IMR-90 (cell line): ENCODE data around the gene KATNAL2. TPM values are rescaled to one million over a fixed set of nuclear protein-coding genes. Genes with fewer than 3 reads are reported as not detected.

ENCODE experiments used
- ATAC-seq: fragments of 200-7000 bp; cut with Tn5 transposase; 2 replicates; pipeline ENCODE4 v1.9.1; 2020; ENCODE audit warnings: low read depth, mild to moderate bottlenecking, moderate library complexity
- BruUV-seq: library from RNA; stranded (reverse); fragments of 400-500 nt; replicated peaks from 2 replicates; lab custom pipeline; 2021; lab: Mats Ljungman, UMichigan
- CTCF ChIA-PET: fragments of 300-600 bp; formaldehyde crosslinking; extraction: SDS; loops from one replicate; lab custom pipeline; 2021; ENCODE audit warnings: antibody characterized with exemption; lab: Yijun Ruan, JAX
- POLR2A ChIA-PET: fragments of 300-600 bp; sonication (Branson Sonifier 250); formaldehyde crosslinking; loops from one replicate; lab custom pipeline; 2022; ENCODE audit warnings: antibody characterized with exemption; ENCODE audit not compliant: unreplicated experiment; lab: Charles Lee
- DNase-seq: peaks from one replicate; pipeline ENCODE4 v3.0.0; 2013
- H2AFZ ChIP-seq: replicated peaks from 2 replicates; pipeline ENCODE3; 2013; ENCODE audit warnings: low read length, mild to moderate bottlenecking; ENCODE audit not compliant: poor library complexity
- H2AK5ac ChIP-seq: 2 replicates; pipeline ENCODE4 v1.6.1; 2013; ENCODE audit warnings: low read depth, low read length, inconsistent platforms
- H2AK9ac ChIP-seq: replicated peaks from 2 replicates; pipeline ENCODE3; 2013; ENCODE audit warnings: mild to moderate bottlenecking, low read depth, low read length, moderate library complexity; ENCODE audit not compliant: poor library complexity
- H2BK120ac ChIP-seq: 2 replicates; pipeline ENCODE4 v1.6.1; 2013; ENCODE audit warnings: low read depth, low read length, inconsistent platforms
- H2BK15ac ChIP-seq: 3 replicates; pipeline ENCODE4 v1.6.1; 2013; ENCODE audit warnings: low read depth, low read length, inconsistent platforms
- H2BK20ac ChIP-seq: 2 replicates; pipeline ENCODE4 v1.6.1; 2013; ENCODE audit warnings: low read depth, mild to moderate bottlenecking, inconsistent platforms, low read length, moderate library complexity
- H2BK5ac ChIP-seq: 2 replicates; pipeline ENCODE4 v1.6.1; 2013; ENCODE audit warnings: mild to moderate bottlenecking, low read depth, low read length, inconsistent platforms; ENCODE audit not compliant: poor library complexity, severe bottlenecking
- H3K14ac ChIP-seq: replicated peaks from 2 replicates; pipeline ENCODE4 v1.6.1; 2013; ENCODE audit warnings: low read depth, low read length, inconsistent platforms
- H3K18ac ChIP-seq: 2 replicates; pipeline ENCODE4 v1.6.1; 2013; ENCODE audit warnings: low read depth, low read length, control low read depth
- H3K23ac ChIP-seq: 2 replicates; pipeline ENCODE4 v1.6.1; 2013; ENCODE audit warnings: low read depth, low read length, inconsistent platforms
- H3K27ac ChIP-seq: 2 replicates; pipeline ENCODE4 v1.5.1; 2013; ENCODE audit warnings: mild to moderate bottlenecking, control low read depth, low read length; ENCODE audit not compliant: insufficient read depth
- H3K27me3 ChIP-seq: 2 replicates; pipeline ENCODE4 v1.6.1; 2013; ENCODE audit warnings: low read length; ENCODE audit not compliant: control insufficient read depth, insufficient read depth
- H3K36me3 ChIP-seq: 2 replicates; pipeline ENCODE4 v1.6.1; 2013; ENCODE audit warnings: low read length, mixed read lengths; ENCODE audit not compliant: control insufficient read depth, insufficient read depth
- H3K4ac ChIP-seq: 2 replicates; pipeline ENCODE4 v1.6.1; 2013; ENCODE audit warnings: low read depth, low read length, inconsistent platforms
- H3K4me1 ChIP-seq: 2 replicates; pipeline ENCODE4 v1.6.1; 2013; ENCODE audit warnings: low read length, mixed read lengths; ENCODE audit not compliant: control insufficient read depth, insufficient read depth
- H3K4me2 ChIP-seq: 2 replicates; pipeline ENCODE4 v1.6.1; 2013; ENCODE audit warnings: low read depth, mild to moderate bottlenecking, control low read depth, low read length, moderate library complexity
- H3K4me3 ChIP-seq: 2 replicates; pipeline ENCODE4 v1.5.1; 2013; ENCODE audit warnings: low read depth, mild to moderate bottlenecking, control low read depth, low read length, moderate library complexity; ENCODE audit not compliant: insufficient read depth
- H3K56ac ChIP-seq: 2 replicates; pipeline ENCODE4 v1.6.1; 2013; ENCODE audit warnings: low read length, inconsistent platforms; ENCODE audit not compliant: insufficient read depth; ENCODE audit errors: extremely low read depth
- H3K79me1 ChIP-seq, 2 experiments: 2 replicates each; pipeline ENCODE4 v1.6.1; 2013; ENCODE audit warnings: low read length in 2 of 2, inconsistent platforms in 1 of 2, low read depth in 1 of 2
- H3K9ac ChIP-seq: 2 replicates; pipeline ENCODE4 v1.6.1; 2013; ENCODE audit warnings: low read depth, low read length, control low read depth
- H3K9me1 ChIP-seq: 2 replicates; pipeline ENCODE4 v1.6.1; 2013; ENCODE audit warnings: low read length, inconsistent platforms; ENCODE audit not compliant: insufficient read depth
- H3K9me3 ChIP-seq: 2 replicates; pipeline ENCODE4 v1.6.1; 2013; ENCODE audit warnings: low read length; ENCODE audit not compliant: control insufficient read depth, insufficient read depth
- H4K20me1 ChIP-seq: 2 replicates; pipeline ENCODE4 v1.6.1; 2013; ENCODE audit warnings: low read length, inconsistent platforms; ENCODE audit not compliant: insufficient read depth
- H4K5ac ChIP-seq: 2 replicates; pipeline ENCODE4 v1.6.1; 2013; ENCODE audit warnings: mild to moderate bottlenecking, low read depth, low read length, control low read depth
- H4K8ac ChIP-seq, 2 experiments: 2 replicates each; pipeline ENCODE4 v1.6.1; 2013; ENCODE audit warnings: low read depth in 2 of 2, low read length in 2 of 2, control low read depth in 1 of 2, inconsistent platforms in 1 of 2
- H4K91ac ChIP-seq: 2 replicates; pipeline ENCODE4 v1.6.1; 2013; ENCODE audit warnings: low read depth, low read length, inconsistent platforms; ENCODE audit not compliant: insufficient read depth
- MAZ ChIP-seq: IDR thresholded peaks from 2 replicates; pipeline ENCODE4 v1.6.1; 2012; ENCODE audit warnings: low read depth, mild to moderate bottlenecking, low read length, improper control_type of control experiment, moderate library complexity, borderline replicate concordance
- SMC3 ChIP-seq: fragments of 150-350 bp; IDR thresholded peaks from 2 replicates; pipeline ENCODE4 v1.6.1; 2016; ENCODE audit warnings: low read depth, mild to moderate bottlenecking, antibody characterized with exemption, low read length, moderate library complexity
- WGBS, 2 experiments: methylation state at CpG; one replicate each; pipeline versions ENCODE4 v1.1.5 to v1.1.7; 2013; ENCODE audit warnings: missing lambda C conversion rate in 2 of 2; ENCODE audit not compliant: insufficient read length in 1 of 2; ENCODE audit errors: extremely low coverage in 2 of 2; 5-methylcytosine and 5-hydroxymethylcytosine counted together
- dilution Hi-C: fragments of 300-500 bp; cut with HindIII; formaldehyde crosslinking; loops from one replicate; pipeline ENCODE4 v1.14.3; 2018; ENCODE audit warnings: low sequenced_read_pairs; ENCODE audit not compliant: unreplicated experiment
- in situ Hi-C: fragments of 300-500 bp; cut with MboI; formaldehyde crosslinking; loops from 3 replicates; pipeline ENCODE4 v1.14.3; 2019; ENCODE audit warnings: low sequenced_read_pairs, inconsistent platforms, mixed read lengths
- intact Hi-C: fragments of 100-400 bp; cut with micrococcal nuclease; formaldehyde crosslinking; loops from 2 replicates; pipeline ENCODE4 v1.10.0; 2022
- polyA plus RNA-seq, 3 experiments: library from polyadenylated mRNA; depleted of rRNA; stranded (reverse); fragments of >200 nt; gene quantifications; 2 replicates each; pipeline ENCODE4 v1.2.3, GENCODE V29; 2012; ENCODE audit warnings: low replicate concordance in 1 of 3
- total RNA-seq: library from RNA; depleted of rRNA; stranded (reverse); fragments of >200 nt; gene quantifications from 2 replicates; pipeline ENCODE4 v1.2.3, GENCODE V29; 2012

The KATNAL2 gene
- total and polyA plus RNA-seq, 2 of the 4 experiments (the other 2 are of a cell fraction): 0.90 to 2.3 TPM

DNA sequence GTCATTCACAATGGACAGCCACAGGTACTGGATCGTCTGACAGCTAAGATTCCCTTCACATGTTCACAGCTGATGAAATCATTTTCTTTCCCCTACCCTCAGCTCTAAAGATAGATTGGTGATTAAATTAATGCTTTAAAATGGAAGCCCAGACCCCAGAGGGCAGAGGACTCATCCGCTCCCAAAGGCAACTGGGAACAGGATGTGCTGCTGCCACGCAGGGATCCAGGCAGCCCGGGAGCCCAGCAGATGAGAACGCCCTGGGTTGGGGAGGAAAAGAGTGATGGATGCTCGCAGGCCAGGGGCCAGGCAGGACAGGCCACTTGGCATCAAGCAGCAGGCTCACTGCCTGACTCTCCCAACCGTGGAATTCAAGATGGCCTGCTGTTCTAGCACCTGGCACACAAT, 191.6 kb downstream of the KATNAL2 start:
- CTCF ChIA-PET: no interaction called here
- dilution Hi-C loops (no loop called here), in situ Hi-C loops (no loop called here)

More for the DNA sequence above, 191.6 kb downstream of the KATNAL2 start:
- no peaks in the 10 kb centered on the region for H3K4me1 ChIP-seq
- ATAC-seq: no peak
- no peak overlapping the region for H3K4me3 ChIP-seq
- H2BK120ac ChIP-seq: no peak overlapping the region
- no peak overlapping the region for H4K8ac ChIP-seq
- no peaks in the 10 kb centered on the region for H3K79me1 ChIP-seq
- WGBS, 2 experiments: no CpG with 5 or more reads among the region's 7 CpGs
- no peaks in the 10 kb centered on the region for H3K9me3 ChIP-seq
- H4K5ac ChIP-seq: no peak overlapping the region
- no peaks in the 10 kb centered on the region for H4K20me1 ChIP-seq
- POLR2A ChIA-PET: no interaction called here
- no TSS peak for BruUV-seq
- no peak overlapping the region for H2AFZ ChIP-seq
- H2BK15ac ChIP-seq: no peak overlapping the region
- H3K14ac ChIP-seq: no peak overlapping the region
- DNase-seq: no peak
- no peak for TF ChIP-seq MAZ
- no peak for TF ChIP-seq SMC3
- no peak overlapping the region for H3K56ac ChIP-seq
- H2BK5ac ChIP-seq: no peak overlapping the region
- H3K27me3 ChIP-seq: no peaks in the 10 kb centered on the region
- H3K36me3 ChIP-seq: peaks cover 24% of the 10 kb centered on the region
- H2AK9ac ChIP-seq: no peak overlapping the region
- no peak overlapping the region for H3K4ac ChIP-seq
- no peak overlapping the region for H3K27ac ChIP-seq
- no peaks in the 10 kb centered on the region for H3K9me1 ChIP-seq
- no peak overlapping the region for H3K4me2 ChIP-seq
- no peak overlapping the region for H3K9ac ChIP-seq
- no peak overlapping the region for H3K18ac ChIP-seq
- H2AK5ac ChIP-seq: no peak overlapping the region
- intact Hi-C loops: no loop called here
- H3K23ac ChIP-seq: no peak overlapping the region
- H4K91ac ChIP-seq: no peak overlapping the region
- no peak overlapping the region for H2BK20ac ChIP-seq
